Measurements from ENCODE around the gene CACHD1. TPM values are rescaled to one million over a fixed set of nuclear protein-coding genes. Genes with fewer than 3 reads are reported as not detected.

CACHD1 gene
- total and polyA plus RNA-seq, 2 of the 8 experiments (the other 6 are each of a cell fraction or from before 2014, with no cell fraction given): 22.2 to 42.5 TPM

DNA sequence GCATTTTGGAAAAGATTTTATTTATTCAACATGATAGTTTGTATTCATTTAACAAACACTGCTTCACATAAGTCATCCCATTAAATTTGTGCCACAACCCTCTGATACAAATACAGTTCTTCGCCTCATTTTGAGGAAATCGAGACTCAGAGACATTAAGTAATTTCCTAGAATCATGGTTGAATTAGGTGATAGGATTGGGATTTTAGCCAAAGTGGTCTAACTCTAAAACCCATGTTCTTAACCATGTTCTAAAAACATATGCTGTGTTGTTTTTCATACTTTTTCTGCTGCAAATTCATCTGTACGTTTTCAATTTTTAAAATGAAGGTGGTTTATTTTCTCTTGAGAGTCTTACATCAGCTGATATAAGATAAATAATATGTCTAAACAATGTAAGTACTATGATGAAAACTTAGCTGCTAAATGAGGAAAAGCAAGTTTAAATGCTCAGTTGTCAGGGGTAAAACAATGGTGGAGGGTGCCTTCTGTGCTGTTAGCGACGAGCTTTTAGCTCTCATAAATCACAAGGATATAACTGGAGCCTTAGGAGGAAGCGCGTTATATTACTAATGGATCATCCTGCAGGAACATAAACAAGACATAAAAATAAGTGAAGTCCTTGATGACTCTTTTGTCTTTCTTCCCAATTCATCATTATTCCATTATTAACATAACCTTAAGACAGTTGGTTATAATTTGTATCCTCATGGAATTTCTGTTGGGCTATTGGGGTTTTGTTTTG is 97.7 kb downstream of the CACHD1 start:
- Histone ChIP-seq H3K9me3 (ENCODE audit: insufficient read depth in 2 of 2, low read depth in 1 of 2, low read length in 1 of 2) (no peaks in the 10 kb centered on the region), H3K4me2 (ENCODE audit: insufficient read depth in 1 of 2, low read depth in 2 of 2, low read length in 2 of 2) (no peak overlapping the region), H2BK20ac (ENCODE audit: low read length) (no peak overlapping the region), H4K8ac (ENCODE audit: extremely low read depth, insufficient read depth, low read length) (no peak overlapping the region), H3K14ac (ENCODE audit: insufficient read length) (no peak overlapping the region), H3K18ac (ENCODE audit: extremely low read depth, low read length) (no peak overlapping the region), H3K27ac (ENCODE audit: low read depth, low read length) (no peak overlapping the region), H2AFZ (ENCODE audit: low read length) (no peak overlapping the region), H2BK5ac (ENCODE audit: low read depth, low read length) (no peak overlapping the region), H2AK5ac (ENCODE audit: low read depth, low read length) (no peak overlapping the region), H3K4me3 (ENCODE audit: extremely low read depth in 1 of 4, insufficient read depth in 2 of 4, low read depth in 3 of 4, low read length in 4 of 4) (no peak overlapping the region), H3K36me3 (ENCODE audit: control insufficient read depth in 2 of 4, insufficient read depth in 4 of 4, low read length in 3 of 4) (no peaks in the 10 kb centered on the region; a peak in 1 of 8 replicates), H4K91ac (replicated peaks; ENCODE audit: insufficient read length, low read length) (no peak overlapping the region), H3K79me1 (ENCODE audit: low read depth, low read length) (peaks cover 2% of the 10 kb centered on the region), H2BK15ac (ENCODE audit: low read length) (no peak overlapping the region), H2BK12ac (ENCODE audit: low read depth, low read length) (no peak overlapping the region), H3K4me1 (replicated peaks in 1 of 4; ENCODE audit: control insufficient read depth in 3 of 4, insufficient read depth in 4 of 4, low read length in 3 of 4) (peaks cover 11 to 31% (median 25%) of the 10 kb centered on the region in 4 experiments), H3K23ac (ENCODE audit: insufficient read length) (no peak overlapping the region), H4K5ac (ENCODE audit: insufficient read length, low read depth, low read length) (no peak overlapping the region), H3K4ac (replicated peaks; ENCODE audit: insufficient read length, low read depth, low read length) (no peak overlapping the region), H2BK120ac (replicated peaks; ENCODE audit: low read depth, low read length) (no peak overlapping the region), H4K20me1 (replicated peaks in 1 of 2; ENCODE audit: control insufficient read depth in 1 of 2, insufficient read depth in 2 of 2, low read length in 2 of 2) (peaks cover 0 to 15% of the 10 kb centered on the region in 2 experiments), H3K23me2 (ENCODE audit: low read depth, low read length) (no peaks in the 10 kb centered on the region; the same call in 1 of the 2 replicates), H3K56ac (replicated peaks; ENCODE audit: insufficient read length, low read depth, low read length) (no peak overlapping the region), H3K79me2 (ENCODE audit: control insufficient read depth in 1 of 2, insufficient read depth in 2 of 2, low read length in 2 of 2) (peaks cover 0 to 80% of the 10 kb centered on the region in 2 experiments; a peak in 2 of 4 replicates), H3K27me3 (replicated peaks in 1 of 4; ENCODE audit: control insufficient read depth in 3 of 4, extremely low read depth in 1 of 4, insufficient read depth in 3 of 4, low read length in 3 of 4) (no peaks in the 10 kb centered on the region), H3K9ac (replicated peaks in 1 of 4; ENCODE audit: extremely low read depth in 1 of 4, low read depth in 3 of 4, low read length in 3 of 4) (no peak overlapping the region)
- 65% methylated on average over 7 of the region's 7 CpGs; no CpG with 5 or more reads in 1 of the 2 experiments for WGBS, 2 experiments (ENCODE audit: extremely low coverage in 1 of 2, insufficient coverage in 1 of 2, insufficient read length in 1 of 2, insufficient replicate concordance in 2 of 2, low coverage in 1 of 2, low lambda C conversion rate in 2 of 2, missing lambda C conversion rate in 1 of 2)
- no peak for FAIRE-seq
- ChIA-PET CTCF (ENCODE audit: partially characterized antibody) (interaction anchor here (1.1 to 3.3 kb wide), 4 partner anchors 8 to 118 kb away, joined by 3 to 16 read pairs (median 6); no protein-coding TSS in a partner anchor), POLR2A (ENCODE audit: partially characterized antibody) (interaction anchor here (0.8 to 1.0 kb wide), 2 partner anchors 8 to 10 kb away, joined by 3 read pairs; no protein-coding TSS in a partner anchor)
- no peak for DNase-seq (ENCODE audit: low read depth in 1 of 2, low spot score in 2 of 2)
- TF ChIP-seq EP300 (IDR thresholded peaks at IDR 0.05; ENCODE audit: borderline replicate concordance in 1 of 2, low read depth in 2 of 2, low read length in 2 of 2) (no peak), CBX5 (IDR thresholded peaks at IDR 0.05; ENCODE audit: low read depth, low read length) (no peak), MAFK (IDR thresholded peaks at IDR 0.05; ENCODE audit: low read depth, low read length) (no peak), CHD1 (IDR thresholded peaks at IDR 0.05; ENCODE audit: low read depth, low read length) (no peak), ASH2L (IDR thresholded peaks at IDR 0.05; ENCODE audit: low read length) (no peak), CBX8 (IDR thresholded peaks at IDR 0.05; ENCODE audit: borderline replicate concordance, low read depth, low read length) (no peak), POU5F1 (IDR thresholded peaks at IDR 0.05; ENCODE audit: low read depth, low read length) (no peak), RNF2 (IDR thresholded peaks at IDR 0.05; ENCODE audit: borderline replicate concordance, low read depth, low read length, missing control alignments, poor library complexity, severe bottlenecking) (no peak)
- TF ChIP-seq, protein P1, sequence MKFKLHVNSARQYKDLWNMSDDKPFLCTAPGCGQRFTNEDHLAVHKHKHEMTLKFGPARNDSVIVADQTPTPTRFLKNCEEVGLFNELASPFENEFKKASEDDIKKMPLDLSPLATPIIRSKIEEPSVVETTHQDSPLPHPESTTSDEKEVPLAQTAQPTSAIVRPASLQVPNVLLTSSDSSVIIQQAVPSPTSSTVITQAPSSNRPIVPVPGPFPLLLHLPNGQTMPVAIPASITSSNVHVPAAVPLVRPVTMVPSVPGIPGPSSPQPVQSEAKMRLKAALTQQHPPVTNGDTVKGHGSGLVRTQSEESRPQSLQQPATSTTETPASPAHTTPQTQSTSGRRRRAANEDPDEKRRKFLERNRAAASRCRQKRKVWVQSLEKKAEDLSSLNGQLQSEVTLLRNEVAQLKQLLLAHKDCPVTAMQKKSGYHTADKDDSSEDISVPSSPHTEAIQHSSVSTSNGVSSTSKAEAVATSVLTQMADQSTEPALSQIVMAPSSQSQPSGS (IDR thresholded peaks at IDR 0.05; ENCODE audit: low read length): no peak
- TF ChIP-seq, protein P2, sequence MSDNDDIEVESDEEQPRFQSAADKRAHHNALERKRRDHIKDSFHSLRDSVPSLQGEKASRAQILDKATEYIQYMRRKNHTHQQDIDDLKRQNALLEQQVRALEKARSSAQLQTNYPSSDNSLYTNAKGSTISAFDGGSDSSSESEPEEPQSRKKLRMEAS (IDR thresholded peaks at IDR 0.05): no peak

Data from H1 (cell line).